Transverse colon (tissue), 4 donors: ENCODE results near the gene UQCC2. TPM values are rescaled to one million over a fixed set of nuclear protein-coding genes. Genes with fewer than 3 reads are reported as not detected.

ENCODE experiments used
- DNase-seq: peaks from one replicate; pipeline ENCODE4 v3.0.0-alpha.2; 2019
- H3K27ac ChIP-seq, 4 donors: fragments of 200-600 bp; sonication (generic); 2 replicates each; pipeline ENCODE4 v1.5.1; 2016 to 2018; ENCODE audit warnings: inconsistent platforms in 4 of 4
- H3K27me3 ChIP-seq: fragments of 200-600 bp; sonication (generic); 2 replicates; pipeline ENCODE4 v1.5.1; 2017; ENCODE audit warnings: inconsistent platforms
- H3K36me3 ChIP-seq, 4 donors: fragments of 200-600 bp; sonication (generic); 2 replicates each; pipeline ENCODE4 v1.5.1; 2017 to 2019; ENCODE audit warnings: inconsistent platforms in 4 of 4
- H3K4me1 ChIP-seq, 4 donors: fragments of 200-600 bp; sonication (generic); 2 replicates each; pipeline ENCODE4 v1.5.1; 2017 to 2020; ENCODE audit warnings: inconsistent platforms in 4 of 4
- H3K4me3 ChIP-seq, 4 donors: fragments of 200-600 bp; sonication (generic); 1 replicate in 1 of 4; 2 replicates in 3 of 4; pipeline versions ENCODE4 v1.5.1 to v1.6.1; 2017 to 2019; ENCODE audit warnings: inconsistent platforms in 4 of 4
- H3K9me3 ChIP-seq, 2 donors: fragments of 200-600 bp; sonication (generic); 2 replicates each; pipeline ENCODE4 v1.5.1; 2017 to 2019; ENCODE audit warnings: inconsistent platforms in 2 of 2
- CTCF ChIP-seq, 5 experiments: fragments of 200-600 bp in 3 of 5; fragments of 450-650 bp in 2 of 5; sonication (generic) in 3 of 5; IDR thresholded peaks; 1 replicate in 2 of 5; 2 replicates in 3 of 5; pipeline ENCODE4 v1.5.1; 2016 to 2017; ENCODE audit warnings: antibody characterized with exemption in 5 of 5, inconsistent platforms in 3 of 5, mild to moderate bottlenecking in 2 of 5, moderate library complexity in 1 of 5
- EP300 ChIP-seq: sonication (generic); formaldehyde crosslinking; IDR thresholded peaks from one replicate; pipeline ENCODE4 v1.6.1; 2017; ENCODE audit warnings: antibody characterized with exemption, low read depth
- POLR2A ChIP-seq: fragments of 450-650 bp; IDR thresholded peaks from one replicate; pipeline ENCODE4 v1.6.1; 2016; ENCODE audit warnings: antibody characterized with exemption, mild to moderate bottlenecking, moderate library complexity
- POLR2AphosphoS5 ChIP-seq, 3 donors: sonication (generic); formaldehyde crosslinking; IDR thresholded peaks; one replicate each; pipeline ENCODE4 v1.6.1; 2016; ENCODE audit warnings: antibody characterized with exemption in 3 of 3
- WGBS, 2 donors: methylation state at CpG; one replicate each; pipeline ENCODE4 v1.1.5; 2018; ENCODE audit warnings: low coverage in 1 of 2; 5-methylcytosine and 5-hydroxymethylcytosine counted together
- in situ Hi-C, 4 donors: fragments of 200-750 bp; cut with MboI; loops; one replicate each; pipeline versions ENCODE4 v1.15.0 to v1.15.1; 2017; ENCODE audit warnings: low sequenced_read_pairs in 3 of 4, low pct_ligation_motif_present in 1 of 4, low pct_unique_long_range_greater_than_20kb in 1 of 4
- intact Hi-C: fragments of 100-400 bp; cut with DNase I; formaldehyde crosslinking; loops from one replicate; pipeline ENCODE4 v1.15.1; 2023; ENCODE audit warnings: low total_unique reads
- total RNA-seq, 4 donors: library from RNA; depleted of rRNA; stranded (reverse); fragments of >200 nt; gene quantifications; one replicate each; pipeline ENCODE4 v1.1.0, GENCODE V29; 2016

UQCC2 gene
- total RNA-seq, 4 donors from 2014 or later: 2.8 to 17.6 (median 8.8) TPM

DNA sequence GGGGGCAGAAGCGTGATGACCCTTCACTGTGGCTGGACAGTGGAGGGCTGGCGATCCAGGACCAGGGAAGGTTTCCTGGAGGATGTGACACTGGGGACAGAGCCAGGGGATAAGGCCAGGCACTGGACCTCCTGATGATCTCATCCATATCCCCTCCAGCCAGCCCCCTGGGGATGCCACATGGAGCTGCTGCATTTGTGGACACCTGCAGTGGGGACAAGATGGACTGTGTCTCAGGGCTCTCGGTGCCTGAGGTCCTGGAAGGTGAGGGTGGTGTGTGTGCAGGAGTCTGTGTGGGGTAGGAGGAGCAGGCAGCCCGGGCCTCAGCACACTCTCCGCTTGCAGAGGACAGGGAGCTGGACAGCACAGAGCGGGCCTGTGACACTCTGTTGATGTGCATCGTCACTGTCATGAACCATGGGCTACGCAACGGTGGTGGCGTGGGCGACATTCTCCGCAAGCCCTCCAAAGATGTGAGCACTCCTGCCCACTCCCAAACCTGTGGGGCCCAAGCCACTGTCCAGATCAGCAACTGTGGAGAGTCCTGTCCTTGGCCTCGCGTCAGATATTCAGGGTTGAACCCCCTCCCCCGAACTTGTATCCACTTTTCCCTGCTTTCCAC lies 19.9 kb downstream of the UQCC2 start:
- no peaks in the 10 kb centered on the region for H3K27me3 ChIP-seq
- intact Hi-C loops (no loop called here), in situ Hi-C loops (no loop called here)
- DNase-seq: no peak
- no peak overlapping the region for H3K4me3 ChIP-seq
- no peaks in the 10 kb centered on the region for H3K9me3 ChIP-seq
- H3K4me1 ChIP-seq: peaks cover 0 to 22% (median 0%) of the 10 kb centered on the region in 4 donors
- H3K27ac ChIP-seq: no peak overlapping the region
- H3K36me3 ChIP-seq: peaks cover 0 to 18% (median 0%) of the 10 kb centered on the region in 4 donors
- 82% methylated on average over 13 of the region's 15 CpGs; no CpG with 5 or more reads in 1 of the 2 donors for WGBS, 2 donors
- no peak for TF ChIP-seq POLR2A
- no peak for TF ChIP-seq POLR2AphosphoS5 (IDR thresholded peaks at IDR 0.05)
- no peak for TF ChIP-seq EP300
- no peak for TF ChIP-seq CTCF (IDR thresholded peaks at IDR 0.05)

GRCh38 chr6:33690766-33691165 lies 20.7 kb downstream of the UQCC2 start:
- Histone ChIP-seq H3K27me3 (no peaks in the 10 kb centered on the region), H3K9me3 (no peaks in the 10 kb centered on the region), H3K36me3 (peaks cover 0 to 23% (median 0%) of the 10 kb centered on the region in 4 donors), H3K27ac (no peak overlapping the region), H3K4me3 (no peak overlapping the region), H3K4me1 (peaks cover 0 to 20% (median 0%) of the 10 kb centered on the region in 4 donors)
- 86 to 89% methylated on average over 11 to 13 of the region's 13 CpGs for WGBS, 2 donors
- TF ChIP-seq POLR2A (no peak), POLR2AphosphoS5 (IDR thresholded peaks at IDR 0.05) (no peak)
- in situ Hi-C loops (no loop called here), intact Hi-C loops (no loop called here)
- DNase-seq: no peak

DNA sequence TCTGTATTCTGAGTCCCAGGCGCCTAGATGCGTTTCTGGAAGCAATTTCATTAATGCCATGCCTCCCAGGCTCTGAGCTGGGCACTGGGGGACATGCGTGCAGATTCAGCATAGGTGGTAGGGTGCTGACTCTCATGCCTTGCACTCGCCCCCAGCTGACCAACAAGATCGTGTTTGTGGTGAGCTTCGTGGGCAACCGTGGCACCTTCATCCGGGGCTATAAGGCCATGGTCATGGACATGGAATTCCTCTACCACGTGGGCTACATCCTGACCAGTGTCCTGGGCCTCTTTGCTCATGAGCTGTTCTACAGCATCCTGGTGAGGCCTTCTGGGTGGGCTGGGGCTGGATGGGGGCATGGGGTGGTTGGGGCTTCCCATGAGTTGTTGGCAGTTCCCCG lies 21.6 kb downstream of the UQCC2 start:
- in situ Hi-C loops (no loop called here), intact Hi-C loops (loop anchor here (10.0 kb wide), 1 partner anchor 95 kb away; no protein-coding TSS in a partner anchor)
- TF ChIP-seq POLR2A: no peak
- TF ChIP-seq CTCF (IDR thresholded peaks at IDR 0.05): no peak
- no peak for TF ChIP-seq POLR2AphosphoS5 (IDR thresholded peaks at IDR 0.05)
- no peak for TF ChIP-seq EP300
- H3K4me1 ChIP-seq: peaks cover 0 to 15% (median 0%) of the 10 kb centered on the region in 4 donors
- H3K27ac ChIP-seq: no peak overlapping the region
- peaks cover 0 to 26% (median 0%) of the 10 kb centered on the region in 4 donors for H3K36me3 ChIP-seq
- no peak for DNase-seq
- no peaks in the 10 kb centered on the region for H3K9me3 ChIP-seq
- no peak overlapping the region for H3K4me3 ChIP-seq
- no peaks in the 10 kb centered on the region for H3K27me3 ChIP-seq
- WGBS, 2 donors: 87 to 100% methylated on average over 1 to 10 of the region's 10 CpGs

DNA sequence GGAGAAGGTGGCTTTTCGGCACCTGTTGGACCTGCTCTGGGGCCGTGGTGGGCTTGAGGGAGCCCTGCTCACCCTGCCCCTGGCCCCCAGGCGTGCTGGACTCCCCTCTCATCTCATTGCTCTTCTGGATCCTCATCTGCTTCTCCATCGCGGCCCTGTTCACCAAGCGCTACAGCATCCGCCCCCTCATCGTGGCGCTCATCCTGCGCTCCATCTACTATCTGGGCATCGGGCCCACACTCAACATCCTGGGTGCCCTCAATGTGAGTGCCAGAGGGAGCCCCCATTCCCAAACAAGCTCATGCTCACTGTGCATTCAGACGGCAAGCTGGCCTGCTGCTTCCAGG lies 22.4 kb downstream of the UQCC2 start:
- Histone ChIP-seq H3K4me3 (no peak overlapping the region), H3K36me3 (peaks cover 0 to 26% (median 0%) of the 10 kb centered on the region in 4 donors), H3K9me3 (no peaks in the 10 kb centered on the region), H3K27ac (no peak overlapping the region), H3K27me3 (no peaks in the 10 kb centered on the region), H3K4me1 (peaks cover 0 to 15% (median 0%) of the 10 kb centered on the region in 4 donors)
- in situ Hi-C loops (no loop called here), intact Hi-C loops (loop anchor here (10.0 kb wide), 1 partner anchor 94 kb away; no protein-coding TSS in a partner anchor)
- 0 to 82% methylated on average over 1 to 12 of the region's 12 CpGs for WGBS, 2 donors
- TF ChIP-seq POLR2AphosphoS5 (IDR thresholded peaks at IDR 0.05) (no peak), CTCF (IDR thresholded peaks at IDR 0.05) (no peak), POLR2A (no peak), EP300 (no peak)
- DNase-seq: no peak
